ENCODE results near the gene ASS1. TPM values are rescaled to one million over a fixed set of nuclear protein-coding genes. Genes with fewer than 3 reads are reported as not detected.

ASS1 gene
- total RNA-seq, 1 donor from 2014 or later, result 96.0 TPM

- H3K4me1 ChIP-seq, result no peaks in the 10 kb centered on the region
- H3K4me3 ChIP-seq, result no peak overlapping the region
- DNase-seq (no peak), ATAC-seq (no peak)
- no peak overlapping the region for H3K27ac ChIP-seq
- no peaks in the 10 kb centered on the region for H3K27me3 ChIP-seq
- H3K9me3 ChIP-seq, result no peaks in the 10 kb centered on the region
- H3K36me3 ChIP-seq, result peaks cover 11% of the 10 kb centered on the region
- no peak for TF ChIP-seq CTCF (IDR thresholded peaks at IDR 0.05)
- intact Hi-C loops (cut with DNase I), result no loop called here
Observed at GRCh38 chr9:130486103-130486502, 41.3 kb downstream of the ASS1 start.

- Histone ChIP-seq H3K9me3 (no peaks in the 10 kb centered on the region), H3K36me3 (peaks cover 13% of the 10 kb centered on the region), H3K4me1 (no peaks in the 10 kb centered on the region), H3K27me3 (no peaks in the 10 kb centered on the region), H3K4me3 (no peak overlapping the region), H3K27ac (no peak overlapping the region)
- intact Hi-C loops (cut with DNase I), result no loop called here
- ATAC-seq, result no peak
- no peak for DNase-seq
- TF ChIP-seq CTCF (IDR thresholded peaks at IDR 0.05), result no peak
Observed at GRCh38 chr9:130487500-130487899, 42.7 kb downstream of the ASS1 start.

- no peaks in the 10 kb centered on the region for H3K27me3 ChIP-seq
- intact Hi-C loops (cut with DNase I), result no loop called here
- no peak for ATAC-seq
- no peak overlapping the region for H3K4me3 ChIP-seq
- H3K4me1 ChIP-seq, result no peaks in the 10 kb centered on the region
- no peak overlapping the region for H3K27ac ChIP-seq
- TF ChIP-seq CTCF (IDR thresholded peaks at IDR 0.05), result no peak
- DNase-seq, result no peak
- H3K36me3 ChIP-seq, result peaks cover 13% of the 10 kb centered on the region
- H3K9me3 ChIP-seq, result no peaks in the 10 kb centered on the region
Observed at GRCh38 chr9:130488621-130489330, 44.0 kb downstream of the ASS1 start.

- ATAC-seq (no peak), DNase-seq (no peak)
- Histone ChIP-seq H3K27ac (no peak overlapping the region), H3K4me1 (no peaks in the 10 kb centered on the region), H3K27me3 (no peaks in the 10 kb centered on the region), H3K9me3 (no peaks in the 10 kb centered on the region), H3K4me3 (no peak overlapping the region), H3K36me3 (peaks cover 13% of the 10 kb centered on the region)
- intact Hi-C loops (cut with DNase I), result no loop called here
- TF ChIP-seq CTCF (IDR thresholded peaks at IDR 0.05), result no peak
Observed at GRCh38 chr9:130490981-130491380, 46.2 kb downstream of the ASS1 start.

- no peaks in the 10 kb centered on the region for H3K9me3 ChIP-seq
- TF ChIP-seq CTCF (IDR thresholded peaks at IDR 0.05), result no peak
- peaks cover 13% of the 10 kb centered on the region for H3K36me3 ChIP-seq
- no peak overlapping the region for H3K4me3 ChIP-seq
- no peaks in the 10 kb centered on the region for H3K27me3 ChIP-seq
- ATAC-seq (no peak), DNase-seq (no peak)
- H3K4me1 ChIP-seq, result no peaks in the 10 kb centered on the region
- intact Hi-C loops (cut with DNase I), result no loop called here
- no peak overlapping the region for H3K27ac ChIP-seq
Observed at GRCh38 chr9:130491830-130492482, 47.2 kb downstream of the ASS1 start.
